HepG2 (cell line): ENCODE results near the gene CROCC. TPM values are rescaled to one million over a fixed set of nuclear protein-coding genes. Genes with fewer than 3 reads are reported as not detected.
A peak's percentile ranks its signal among the peaks of the same experiment; 100 is the strongest.
"Not testable (repeated sequence)": the region's sequence is repeated elsewhere in the genome, so short reads cannot be mapped to it uniquely, and the experiment has no call there.

Experiments used
- ATAC-seq: fragments of 200-7000 bp; cut with Tn5 transposase; 3 replicates; pipeline ENCODE4 v1.9.1; 2020; ENCODE audit warnings: mild to moderate bottlenecking, moderate library complexity
- BruUV-seq: library from RNA; stranded (reverse); fragments of 400-500 nt; replicated peaks from 2 replicates; lab custom pipeline; 2021; lab: Mats Ljungman, UMichigan
- CTCF ChIA-PET: fragments of 300-600 bp; formaldehyde crosslinking; extraction: SDS; loops from one replicate; lab custom pipeline; 2021; ENCODE audit warnings: low total read pairs, inconsistent platforms, low intra/inter-chr PET ratio; lab: Yijun Ruan, JAX
- POLR2A ChIA-PET: fragments of 350-600 bp; sonication (Branson Sonifier 250); formaldehyde crosslinking; loops from one replicate; lab custom pipeline; 2020; ENCODE audit warnings: antibody characterized with exemption, inconsistent platforms; lab: Yijun Ruan, JAX
- DNase-seq: peaks from one replicate; pipeline ENCODE4 v3.0.0-alpha.2; 2015; ENCODE audit warnings: low spot score
- FAIRE-seq: peaks from 3 replicates; lab custom pipeline; 2011; peaks lifted over from hg19 to GRCh38; lab: Jason Lieb, UNC
- H2AFZ ChIP-seq: one replicate; pipeline ENCODE4 v1.6.1; 2011; ENCODE audit warnings: low read length, inconsistent platforms
- H3K27ac ChIP-seq: fragments of 300-600 bp; 3 replicates; pipeline ENCODE4 v1.8.0; 2011; ENCODE audit warnings: mixed run types, mild to moderate bottlenecking, mixed read lengths, low read length, inconsistent platforms; ENCODE audit not compliant: insufficient read depth; ENCODE audit errors: extremely low read length
- H3K27me3 ChIP-seq, 2 experiments: fragments of 200-600 bp in 1 of 2; 2 replicates in 1 of 2; 3 replicates in 1 of 2; pipeline versions ENCODE4 v1.6.0 to v1.8.0; 2011; ENCODE audit warnings: low read length in 2 of 2, mild to moderate bottlenecking in 2 of 2, moderate library complexity in 2 of 2, inconsistent platforms in 1 of 2; ENCODE audit not compliant: insufficient read depth in 2 of 2, control insufficient read depth in 1 of 2
- H3K36me3 ChIP-seq, 2 experiments: fragments of 200-600 bp in 1 of 2; replicated peaks in 1 of 2; 2 replicates in 1 of 2; 3 replicates in 1 of 2; pipeline versions ENCODE4 v1.5.1 to v1.8.0; 2011; ENCODE audit warnings: low read length in 2 of 2, inconsistent platforms in 1 of 2; ENCODE audit not compliant: insufficient read depth in 2 of 2, control insufficient read depth in 1 of 2
- H3K4me1 ChIP-seq: 2 replicates; pipeline ENCODE4 v1.5.1; 2012; ENCODE audit warnings: low read length, inconsistent platforms; ENCODE audit not compliant: insufficient read depth
- H3K4me2 ChIP-seq: 2 replicates; pipeline ENCODE4 v1.6.0; 2011; ENCODE audit warnings: low read depth, low read length, inconsistent platforms
- H3K4me3 ChIP-seq, 3 experiments: fragments of 200-600 bp in 1 of 3; sonication (generic), shearing (Covaris generic) in 1 of 3; replicated peaks in 1 of 3; 2 replicates each; pipeline ENCODE4 v1.5.1; 2011 to 2016; ENCODE audit warnings: low read length in 3 of 3, inconsistent platforms in 2 of 3, low read depth in 2 of 3, mild to moderate bottlenecking in 2 of 3, control low read depth in 1 of 3, mixed read lengths in 1 of 3; ENCODE audit not compliant: insufficient read depth in 1 of 3
- H3K79me2 ChIP-seq: one replicate; pipeline ENCODE4 v1.6.1; 2011; ENCODE audit warnings: low read length, inconsistent platforms; ENCODE audit not compliant: insufficient read depth
- H3K9ac ChIP-seq: 2 replicates; pipeline ENCODE4 v1.6.0; 2011; ENCODE audit warnings: mild to moderate bottlenecking, low read depth, low read length, inconsistent platforms; ENCODE audit not compliant: insufficient read depth
- H3K9me3 ChIP-seq: 2 replicates; pipeline ENCODE4 v1.5.1; 2012; ENCODE audit warnings: mild to moderate bottlenecking, low read length
- H4K20me1 ChIP-seq: 2 replicates; pipeline ENCODE4 v1.6.0; 2011; ENCODE audit warnings: inconsistent platforms, mild to moderate bottlenecking, low read length, moderate library complexity; ENCODE audit not compliant: insufficient read depth
- THAP7 ChIP-seq: sonication (generic); formaldehyde crosslinking; IDR thresholded peaks from 2 replicates; pipeline ENCODE4 v1.8.1; 2023; ENCODE audit warnings: mild to moderate bottlenecking, missing genetic modification reagents
- ZNF382 ChIP-seq: sonication (generic); formaldehyde crosslinking; IDR thresholded peaks from 2 replicates; pipeline ENCODE4 v1.5.0; 2020; ENCODE audit warnings: missing genetic modification reagents, mild to moderate bottlenecking, borderline replicate concordance
- ZNF773 ChIP-seq: sonication (generic); formaldehyde crosslinking; IDR thresholded peaks from 2 replicates; pipeline ENCODE4 v1.4.0; 2020; ENCODE audit warnings: missing genetic modification reagents, borderline replicate concordance
- WGBS: methylation state at CpG from one replicate; pipeline ENCODE4 v1.1.6; 2017; ENCODE audit warnings: low lambda C conversion rate; 5-methylcytosine and 5-hydroxymethylcytosine counted together
- in situ Hi-C: cut with HindIII; loops from 2 replicates; pipeline ENCODE4 v1.10.0; 2017; ENCODE audit warnings: low pct_unique_long_range_greater_than_20kb; ENCODE audit not compliant: extremely low pct_ligation_motif_present
- intact Hi-C: fragments of 100-400 bp; cut with micrococcal nuclease; formaldehyde crosslinking; loops from one replicate; pipeline ENCODE4 v1.10.0; 2022; ENCODE audit not compliant: unreplicated experiment
- polyA plus RNA-seq, 8 experiments: library from polyadenylated mRNA; depleted of rRNA in 3 of 8; stranded (reverse) in 7 of 8; unstranded in 1 of 8; fragments of >200 nt; fragmentation: Illumina TruSeq in 4 of 8; extraction: Trizol in 4 of 8; gene quantifications; 2 replicates each; pipeline versions ENCODE4 v1.2.1 to v1.2.3, GENCODE V29; 2011 to 2016; ENCODE audit warnings: low read depth in 4 of 8, missing spikeins in 1 of 8, mixed read lengths in 1 of 8; ENCODE audit not compliant: insufficient read depth in 1 of 8
- total RNA-seq, 5 experiments: library from RNA; depleted of rRNA; stranded (reverse); fragments of >200 nt; fragmentation: Illumina TruSeq; extraction: Trizol; gene quantifications; 2 replicates each; pipeline ENCODE4 v1.2.3, GENCODE V29; 2016; ENCODE audit warnings: low read depth in 1 of 5
- TF ChIP-seq, protein P1 (sequence below): sonication (generic); formaldehyde crosslinking; IDR thresholded peaks from 2 replicates; pipeline ENCODE4 v1.5.0; 2020; ENCODE audit warnings: mild to moderate bottlenecking, missing genetic modification reagents

Gene CROCC
- total and polyA plus RNA-seq, 2 of the 13 experiments (the other 11 are each of a cell fraction or from before 2014, with no cell fraction given): 7.8 to 15.5 TPM

- Histone ChIP-seq H3K4me2 (no peak overlapping the region), H3K27ac (no peak overlapping the region), H3K27me3 (no peaks in the 10 kb centered on the region), H3K79me2 (no peaks in the 10 kb centered on the region), H3K9me3 (no peaks in the 10 kb centered on the region), H2AFZ (no peak overlapping the region), H3K9ac (no peak overlapping the region), H3K4me1 (no peaks in the 10 kb centered on the region), H3K4me3 (no peak overlapping the region), H3K36me3 (no peaks in the 10 kb centered on the region), H4K20me1 (no peaks in the 10 kb centered on the region)
- WGBS: 85% methylated on average over 36 of the region's 51 CpGs
- ChIA-PET CTCF (no interaction called here), POLR2A (no interaction called here)
- no TSS peak for BruUV-seq
- ATAC-seq (no peak; the same call in 2 of the 3 replicates), FAIRE-seq (no peak), DNase-seq (no peak)
- in situ Hi-C loops (no loop called here), intact Hi-C loops (no loop called here)
- TF ChIP-seq ZNF773 (CRISPR knock-in tag): no peak
- TF ChIP-seq, protein P1, sequence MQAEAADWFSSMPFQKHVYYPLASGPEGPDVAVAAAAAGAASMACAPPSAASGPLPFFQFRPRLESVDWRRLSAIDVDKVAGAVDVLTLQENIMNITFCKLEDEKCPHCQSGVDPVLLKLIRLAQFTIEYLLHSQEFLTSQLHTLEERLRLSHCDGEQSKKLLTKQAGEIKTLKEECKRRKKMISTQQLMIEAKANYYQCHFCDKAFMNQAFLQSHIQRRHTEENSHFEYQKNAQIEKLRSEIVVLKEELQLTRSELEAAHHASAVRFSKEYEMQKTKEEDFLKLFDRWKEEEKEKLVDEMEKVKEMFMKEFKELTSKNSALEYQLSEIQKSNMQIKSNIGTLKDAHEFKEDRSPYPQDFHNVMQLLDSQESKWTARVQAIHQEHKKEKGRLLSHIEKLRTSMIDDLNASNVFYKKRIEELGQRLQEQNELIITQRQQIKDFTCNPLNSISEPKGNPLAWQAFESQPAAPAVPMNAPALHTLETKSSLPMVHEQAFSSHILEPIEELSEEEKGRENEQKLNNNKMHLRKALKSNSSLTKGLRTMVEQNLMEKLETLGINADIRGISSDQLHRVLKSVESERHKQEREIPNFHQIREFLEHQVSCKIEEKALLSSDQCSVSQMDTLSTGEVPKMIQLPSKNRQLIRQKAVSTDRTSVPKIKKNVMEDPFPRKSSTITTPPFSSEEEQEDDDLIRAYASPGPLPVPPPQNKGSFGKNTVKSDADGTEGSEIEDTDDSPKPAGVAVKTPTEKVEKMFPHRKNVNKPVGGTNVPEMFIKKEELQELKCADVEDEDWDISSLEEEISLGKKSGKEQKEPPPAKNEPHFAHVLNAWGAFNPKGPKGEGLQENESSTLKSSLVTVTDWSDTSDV: no peak
- no peak for TF ChIP-seq ZNF382 (CRISPR knock-in tag)
- TF ChIP-seq THAP7 (CRISPR knock-in tag): no peak
These were observed 16.9 kb downstream of the CROCC start for GRCh38 chr1:16938351-16939321.

- H4K20me1 ChIP-seq, FAIRE-seq, H3K79me2 ChIP-seq, H2AFZ ChIP-seq, H3K27ac ChIP-seq, H3K4me2 ChIP-seq, H3K4me3 ChIP-seq, DNase-seq, BruUV-seq, H3K27me3 ChIP-seq, POLR2A ChIA-PET, H3K9me3 ChIP-seq, CTCF ChIA-PET, H3K4me1 ChIP-seq, H3K36me3 ChIP-seq, H3K9ac ChIP-seq, in situ Hi-C loops, intact Hi-C loops: not testable (repeated sequence)
- WGBS: 97% methylated on average over 27 of the region's 32 CpGs
- peak; percentile 45; the same call in 2 of the 3 replicates for ATAC-seq
These were observed 17.9 kb downstream of the CROCC start for GRCh38 chr1:16939386-16940180.
